ENCODE results near the gene MYF5.
"Not testable (repeated sequence)": the region's sequence is repeated elsewhere in the genome, so short reads cannot be mapped to it uniquely, and the experiment has no call there.

Gene MYF5

GRCh38 chr12:80716696-80717469 is at the start of gene MYF5:
Gene MYF5, plus strand, starts transcription at chr12:80716912. Its CDS starts 152 bp downstream, at chr12:80717064.
- DNase-seq (ENCODE audit: low read depth), result no peak

GRCh38 chr12:80670214-80670613 is 46.5 kb upstream of the MYF5 start:
- no peak for DNase-seq (ENCODE audit: low read depth)

- DNase-seq (ENCODE audit: low read depth), result not testable (repeated sequence)
Observed at GRCh38 chr12:80676042-80676636, 40.6 kb upstream of the MYF5 start.

- DNase-seq (ENCODE audit: low read depth), result no peak
Observed at GRCh38 chr12:80676856-80677255, 39.9 kb upstream of the MYF5 start.

- no peak for DNase-seq (ENCODE audit: low read depth)
Observed at GRCh38 chr12:80677994-80678393, 38.7 kb upstream of the MYF5 start.

GRCh38 chr12:80679346-80680131 is 37.2 kb upstream of the MYF5 start:
- DNase-seq (ENCODE audit: low read depth), result no peak

- no peak for DNase-seq (ENCODE audit: low read depth)
Observed at GRCh38 chr12:80681287-80681686, 35.4 kb upstream of the MYF5 start.

- DNase-seq (ENCODE audit: low read depth), result no peak
Observed at GRCh38 chr12:80681786-80682185, 34.9 kb upstream of the MYF5 start.

- no peak for DNase-seq (ENCODE audit: low read depth)
Observed at GRCh38 chr12:80684077-80684495, 32.6 kb upstream of the MYF5 start.

- no peak for DNase-seq (ENCODE audit: low read depth)
Observed at GRCh38 chr12:80690090-80690489, 26.6 kb upstream of the MYF5 start.

- DNase-seq (ENCODE audit: low read depth), result no peak
Observed at GRCh38 chr12:80690513-80690912, 26.2 kb upstream of the MYF5 start.

- no peak for DNase-seq (ENCODE audit: low read depth)
Observed at GRCh38 chr12:80692114-80692513, 24.6 kb upstream of the MYF5 start.

GRCh38 chr12:80697270-80697887 is 19.3 kb upstream of the MYF5 start:
- no peak for DNase-seq (ENCODE audit: low read depth)

GRCh38 chr12:80698256-80698655 is 18.5 kb upstream of the MYF5 start:
- DNase-seq (ENCODE audit: low read depth), result no peak

GRCh38 chr12:80698847-80699542 is 17.7 kb upstream of the MYF5 start:
- no peak for DNase-seq (ENCODE audit: low read depth)

- DNase-seq (ENCODE audit: low read depth), result no peak
Observed at GRCh38 chr12:80700327-80700726, 16.4 kb upstream of the MYF5 start.

- DNase-seq (ENCODE audit: low read depth), result no peak
Observed at GRCh38 chr12:80701388-80701787, 15.3 kb upstream of the MYF5 start.

GRCh38 chr12:80702889-80703805 is 13.6 kb upstream of the MYF5 start:
- DNase-seq (ENCODE audit: low read depth), result peak; percentile 17

GRCh38 chr12:80704420-80704819 is 12.3 kb upstream of the MYF5 start:
- no peak for DNase-seq (ENCODE audit: low read depth)

GRCh38 chr12:80707126-80707829 is 9.4 kb upstream of the MYF5 start, which contains the start of gene MYF6:
Gene MYF6, plus strand, starts transcription at chr12:80707634. Its CDS starts 86 bp downstream, at chr12:80707720.
- DNase-seq (ENCODE audit: low read depth), result no peak
